Stimulated activated CD4-positive, alpha-beta T cell treated with anti-CD3 and anti-CD28 coated beads, TNF-alpha, amount 100 ng/mL, for 24 hours (primary cell): ENCODE measurements around the gene CFAP74.
A peak's percentile ranks its signal among the peaks of the same experiment; 100 is the strongest.

ENCODE experiments used
- DNase-seq, 3 experiments: peaks; one replicate each; pipeline ENCODE4 v3.0.0-alpha.2; 2020; ENCODE audit warnings: low read depth in 3 of 3

CFAP74 gene

GRCh38 chr1:1929639-1930545, 73.7 kb downstream of the CFAP74 start:
- DNase-seq = no peak

- no peak for DNase-seq
Observed at GRCh38 chr1:1929102-1929638, 74.4 kb downstream of the CFAP74 start.

GRCh38 chr1:1928231-1929101, 75.1 kb downstream of the CFAP74 start:
- no peak for DNase-seq

- no peak for DNase-seq
Observed at GRCh38 chr1:1927751-1928150, 75.8 kb downstream of the CFAP74 start.

- DNase-seq = no peak
Observed at GRCh38 chr1:1926886-1927660, 76.5 kb downstream of the CFAP74 start.

- no peak for DNase-seq
Observed at GRCh38 chr1:1926346-1926811, 77.2 kb downstream of the CFAP74 start.

- DNase-seq = no peak
Observed at GRCh38 chr1:1925437-1926345, 77.9 kb downstream of the CFAP74 start.

GRCh38 chr1:1924849-1925248, 78.7 kb downstream of the CFAP74 start:
- DNase-seq = no peak

- no peak for DNase-seq
Observed at GRCh38 chr1:1924386-1924785, 79.2 kb downstream of the CFAP74 start.

GRCh38 chr1:1922956-1923833, 80.4 kb downstream of the CFAP74 start:
- no peak for DNase-seq

GRCh38 chr1:1922702-1922955, 81.0 kb downstream of the CFAP74 start:
- no peak for DNase-seq

GRCh38 chr1:1921901-1922701, 81.5 kb downstream of the CFAP74 start:
- DNase-seq = no peak

- DNase-seq = no peak
Observed at GRCh38 chr1:1921459-1921862, 82.1 kb downstream of the CFAP74 start.

- DNase-seq = no peak
Observed at GRCh38 chr1:1920608-1921458, 82.8 kb downstream of the CFAP74 start.

- DNase-seq = no peak
Observed at GRCh38 chr1:1920057-1920607, 83.5 kb downstream of the CFAP74 start.

GRCh38 chr1:1919304-1920056, 84.1 kb downstream of the CFAP74 start:
- peak; percentile 93 to 99 (median 97) for DNase-seq

- DNase-seq = no peak
Observed at GRCh38 chr1:1918901-1919303, 84.7 kb downstream of the CFAP74 start, which contains the start of gene TMEM52. TMEM52 (minus strand) TSS chr1:1919279; CDS start chr1:1919265, 14 bp downstream.
